ENCODE data around the gene TRIM25.
A peak's percentile ranks its signal among the peaks of the same experiment; 100 is the strongest.

The TRIM25 gene

GRCh38 chr17:56868716-56869115 is 45.1 kb downstream of the TRIM25 start:
- DNase-seq (ENCODE audit: low read depth) = no peak
- no peak overlapping the region for H3K4me3 ChIP-seq (ENCODE audit: low read length)
- TF ChIP-seq CTCF (IDR thresholded peaks at IDR 0.05; ENCODE audit: insufficient read depth, low read depth, low read length, missing control alignments) = no peak

GRCh38 chr17:56867948-56868376 is 45.9 kb downstream of the TRIM25 start:
- no peak overlapping the region for H3K4me3 ChIP-seq (ENCODE audit: low read length)
- DNase-seq (ENCODE audit: low read depth) = peak; percentile 39
- TF ChIP-seq CTCF (IDR thresholded peaks at IDR 0.05; ENCODE audit: insufficient read depth, low read depth, low read length, missing control alignments) = no peak

DNA sequence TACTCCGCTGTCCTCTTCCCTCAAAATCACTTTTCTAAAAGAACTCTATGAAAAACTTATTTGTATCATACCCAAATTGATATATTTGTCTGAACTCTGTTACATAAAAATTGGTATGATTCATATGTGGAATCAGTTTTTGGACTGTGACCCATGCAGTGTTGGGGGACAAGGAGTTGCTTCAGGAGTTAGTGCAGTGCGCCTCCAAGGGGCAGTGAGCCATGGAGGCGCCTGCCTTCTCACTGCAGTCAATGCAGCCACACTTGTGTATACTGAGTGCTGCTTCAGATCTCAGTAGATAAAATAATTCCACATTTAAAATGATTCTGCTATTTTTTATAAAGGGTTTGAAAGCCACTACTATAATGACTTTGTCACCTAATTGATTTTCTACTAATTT is 47.4 kb downstream of the TRIM25 start:
- no peak overlapping the region for H3K4me3 ChIP-seq (ENCODE audit: low read length)
- no peak for DNase-seq (ENCODE audit: low read depth)
- TF ChIP-seq CTCF (IDR thresholded peaks at IDR 0.05; ENCODE audit: insufficient read depth, low read depth, low read length, missing control alignments) = no peak

DNA sequence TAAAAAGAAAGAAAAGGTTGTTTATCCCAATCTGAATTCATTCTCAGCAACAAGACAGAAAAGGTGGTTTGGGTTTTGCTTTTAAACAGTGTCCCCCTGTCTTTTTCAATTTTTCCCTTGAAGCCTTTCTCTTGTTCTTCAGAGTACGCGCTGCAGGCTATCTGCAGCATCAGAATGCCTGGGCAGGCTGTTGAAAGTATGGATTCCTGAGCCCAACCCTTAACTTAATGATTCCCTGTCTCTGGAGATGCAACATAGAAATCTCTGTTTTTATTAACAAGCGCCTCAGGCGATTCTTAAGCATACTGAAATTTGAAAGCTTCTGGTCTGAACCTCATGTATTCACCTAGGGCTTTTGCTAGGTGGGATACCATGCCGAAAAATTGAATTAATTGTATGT is 47.8 kb downstream of the TRIM25 start:
- no peak for DNase-seq (ENCODE audit: low read depth)
- TF ChIP-seq CTCF (IDR thresholded peaks at IDR 0.05; ENCODE audit: insufficient read depth, low read depth, low read length, missing control alignments) = no peak
- no peak overlapping the region for H3K4me3 ChIP-seq (ENCODE audit: low read length)

- no peak for DNase-seq (ENCODE audit: low read depth)
- no peak overlapping the region for H3K4me3 ChIP-seq (ENCODE audit: low read length)
- TF ChIP-seq CTCF (IDR thresholded peaks at IDR 0.05; ENCODE audit: insufficient read depth, low read depth, low read length, missing control alignments) = no peak
Observed at GRCh38 chr17:56863974-56864373, 49.9 kb downstream of the TRIM25 start.

- no peak overlapping the region for H3K4me3 ChIP-seq (ENCODE audit: low read length)
- DNase-seq (ENCODE audit: low read depth) = no peak
- TF ChIP-seq CTCF (IDR thresholded peaks at IDR 0.05; ENCODE audit: insufficient read depth, low read depth, low read length, missing control alignments) = no peak
Observed at GRCh38 chr17:56861899-56862298, 52.0 kb downstream of the TRIM25 start.

- no peak for DNase-seq (ENCODE audit: low read depth)
- TF ChIP-seq CTCF (IDR thresholded peaks at IDR 0.05; ENCODE audit: insufficient read depth, low read depth, low read length, missing control alignments) = no peak
- no peak overlapping the region for H3K4me3 ChIP-seq (ENCODE audit: low read length)
Observed at GRCh38 chr17:56851008-56851407, 62.8 kb downstream of the TRIM25 start.
